ENCODE measurements around the gene NAA11. TPM values are rescaled to one million over a fixed set of nuclear protein-coding genes. Genes with fewer than 3 reads are reported as not detected.

NAA11 gene
- total RNA-seq, 4 donors from 2014 or later: not detected

DNA sequence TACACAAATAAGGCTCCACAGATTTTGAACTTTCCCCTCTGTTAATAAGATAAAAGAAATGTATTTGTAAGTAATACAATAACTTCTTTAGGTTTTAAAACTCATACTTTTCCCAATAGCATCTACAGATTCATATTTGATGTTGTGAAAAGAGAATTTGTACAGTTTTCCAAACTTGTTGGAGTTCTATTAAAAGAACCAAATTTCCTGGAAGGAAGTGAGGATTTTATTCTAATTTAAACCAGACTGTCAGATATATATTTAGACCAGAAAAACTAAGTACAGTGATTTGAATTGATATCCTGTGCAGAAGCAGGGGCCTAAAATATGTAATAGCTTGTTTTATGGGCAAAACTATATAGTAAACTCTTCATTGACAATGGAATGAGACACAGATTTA, 53.7 kb downstream of the NAA11 start:
- Histone ChIP-seq H3K27ac (no peak overlapping the region), H3K4me3 (no peak overlapping the region), H3K9me3 (no peaks in the 10 kb centered on the region), H3K36me3 (no peaks in the 10 kb centered on the region), H3K27me3 (no peaks in the 10 kb centered on the region), H3K4me1 (no peaks in the 10 kb centered on the region)
- TF ChIP-seq POLR2A (IDR thresholded peaks at IDR 0.05) (no peak), EP300 (IDR thresholded peaks at IDR 0.05) (no peak)
- TF ChIP-seq, protein P1, sequence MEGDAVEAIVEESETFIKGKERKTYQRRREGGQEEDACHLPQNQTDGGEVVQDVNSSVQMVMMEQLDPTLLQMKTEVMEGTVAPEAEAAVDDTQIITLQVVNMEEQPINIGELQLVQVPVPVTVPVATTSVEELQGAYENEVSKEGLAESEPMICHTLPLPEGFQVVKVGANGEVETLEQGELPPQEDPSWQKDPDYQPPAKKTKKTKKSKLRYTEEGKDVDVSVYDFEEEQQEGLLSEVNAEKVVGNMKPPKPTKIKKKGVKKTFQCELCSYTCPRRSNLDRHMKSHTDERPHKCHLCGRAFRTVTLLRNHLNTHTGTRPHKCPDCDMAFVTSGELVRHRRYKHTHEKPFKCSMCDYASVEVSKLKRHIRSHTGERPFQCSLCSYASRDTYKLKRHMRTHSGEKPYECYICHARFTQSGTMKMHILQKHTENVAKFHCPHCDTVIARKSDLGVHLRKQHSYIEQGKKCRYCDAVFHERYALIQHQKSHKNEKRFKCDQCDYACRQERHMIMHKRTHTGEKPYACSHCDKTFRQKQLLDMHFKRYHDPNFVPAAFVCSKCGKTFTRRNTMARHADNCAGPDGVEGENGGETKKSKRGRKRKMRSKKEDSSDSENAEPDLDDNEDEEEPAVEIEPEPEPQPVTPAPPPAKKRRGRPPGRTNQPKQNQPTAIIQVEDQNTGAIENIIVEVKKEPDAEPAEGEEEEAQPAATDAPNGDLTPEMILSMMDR (IDR thresholded peaks at IDR 0.05): no peak
- no peak for DNase-seq (ENCODE audit: low spot score in 2 of 2)

DNA sequence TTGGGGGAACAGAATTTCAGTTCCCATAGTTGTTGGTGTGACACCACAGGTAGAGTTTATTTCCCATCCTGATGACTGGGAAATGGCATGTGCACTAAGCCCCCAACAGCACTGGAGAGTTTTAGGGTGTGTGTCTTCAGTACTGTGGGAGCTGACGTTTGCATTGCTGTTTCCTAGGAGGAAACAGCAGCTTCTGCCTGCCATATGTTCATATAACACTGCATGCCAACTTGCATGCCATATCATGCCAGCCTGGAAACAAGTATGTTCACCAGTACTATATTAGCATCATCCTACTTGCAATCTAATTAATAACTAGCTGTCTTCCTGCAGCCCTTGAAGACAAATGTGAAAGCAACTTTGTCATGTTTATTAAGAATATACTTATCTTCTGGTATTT, 58.2 kb downstream of the NAA11 start:
- TF ChIP-seq, protein P1 (IDR thresholded peaks at IDR 0.05): no peak
- TF ChIP-seq EP300 (IDR thresholded peaks at IDR 0.05): no peak
- no peak for TF ChIP-seq POLR2A (IDR thresholded peaks at IDR 0.05)
- H3K27ac ChIP-seq: no peak overlapping the region
- 53 to 61% methylated on average over 1 of the region's 1 CpG for WGBS, 2 donors
- no peaks in the 10 kb centered on the region for H3K36me3 ChIP-seq
- no peak overlapping the region for H3K4me3 ChIP-seq
- H3K4me1 ChIP-seq: no peaks in the 10 kb centered on the region
- no peak for DNase-seq (ENCODE audit: low spot score in 2 of 2)
- no peaks in the 10 kb centered on the region for H3K9me3 ChIP-seq
- H3K27me3 ChIP-seq: no peaks in the 10 kb centered on the region

Other genes starting within 250 kb of the NAA11 start
- gene GK2, start 82.2 kb upstream of the NAA11 start, total RNA-seq: not detected